HepG2 (cell line): ENCODE results near the gene TSC22D3. TPM values are rescaled to one million over a fixed set of nuclear protein-coding genes. Genes with fewer than 3 reads are reported as not detected.

Source experiments
- ATAC-seq: fragments of 200-7000 bp; cut with Tn5 transposase; 3 replicates; pipeline ENCODE4 v1.9.1; 2020; ENCODE audit warnings: mild to moderate bottlenecking, moderate library complexity
- BruUV-seq: library from RNA; stranded (reverse); fragments of 400-500 nt; replicated peaks from 2 replicates; lab custom pipeline; 2021; lab: Mats Ljungman, UMichigan
- CTCF ChIA-PET: fragments of 300-600 bp; formaldehyde crosslinking; extraction: SDS; loops from one replicate; lab custom pipeline; 2021; ENCODE audit warnings: low total read pairs, inconsistent platforms, low intra/inter-chr PET ratio; lab: Yijun Ruan, JAX
- POLR2A ChIA-PET: fragments of 350-600 bp; sonication (Branson Sonifier 250); formaldehyde crosslinking; loops from one replicate; lab custom pipeline; 2020; ENCODE audit warnings: antibody characterized with exemption, inconsistent platforms; lab: Yijun Ruan, JAX
- DNase-seq: peaks from one replicate; pipeline ENCODE4 v3.0.0-alpha.2; 2015; ENCODE audit warnings: low spot score
- FAIRE-seq: peaks from 3 replicates; lab custom pipeline; 2011; peaks lifted over from hg19 to GRCh38; lab: Jason Lieb, UNC
- H2AFZ ChIP-seq: one replicate; pipeline ENCODE4 v1.6.1; 2011; ENCODE audit warnings: low read length, inconsistent platforms
- H3K27ac ChIP-seq: fragments of 300-600 bp; 3 replicates; pipeline ENCODE4 v1.8.0; 2011; ENCODE audit warnings: mixed run types, mild to moderate bottlenecking, mixed read lengths, low read length, inconsistent platforms; ENCODE audit not compliant: insufficient read depth; ENCODE audit errors: extremely low read length
- H3K27me3 ChIP-seq, 2 experiments: fragments of 200-600 bp in 1 of 2; 2 replicates in 1 of 2; 3 replicates in 1 of 2; pipeline versions ENCODE4 v1.6.0 to v1.8.0; 2011; ENCODE audit warnings: low read length in 2 of 2, mild to moderate bottlenecking in 2 of 2, moderate library complexity in 2 of 2, inconsistent platforms in 1 of 2; ENCODE audit not compliant: insufficient read depth in 2 of 2, control insufficient read depth in 1 of 2
- H3K36me3 ChIP-seq, 2 experiments: fragments of 200-600 bp in 1 of 2; replicated peaks in 1 of 2; 2 replicates in 1 of 2; 3 replicates in 1 of 2; pipeline versions ENCODE4 v1.5.1 to v1.8.0; 2011; ENCODE audit warnings: low read length in 2 of 2, inconsistent platforms in 1 of 2; ENCODE audit not compliant: insufficient read depth in 2 of 2, control insufficient read depth in 1 of 2
- H3K4me1 ChIP-seq: 2 replicates; pipeline ENCODE4 v1.5.1; 2012; ENCODE audit warnings: low read length, inconsistent platforms; ENCODE audit not compliant: insufficient read depth
- H3K4me2 ChIP-seq: 2 replicates; pipeline ENCODE4 v1.6.0; 2011; ENCODE audit warnings: low read depth, low read length, inconsistent platforms
- H3K4me3 ChIP-seq, 3 experiments: fragments of 200-600 bp in 1 of 3; sonication (generic), shearing (Covaris generic) in 1 of 3; replicated peaks in 1 of 3; 2 replicates each; pipeline ENCODE4 v1.5.1; 2011 to 2016; ENCODE audit warnings: low read length in 3 of 3, inconsistent platforms in 2 of 3, low read depth in 2 of 3, mild to moderate bottlenecking in 2 of 3, control low read depth in 1 of 3, mixed read lengths in 1 of 3; ENCODE audit not compliant: insufficient read depth in 1 of 3
- H3K79me2 ChIP-seq: one replicate; pipeline ENCODE4 v1.6.1; 2011; ENCODE audit warnings: low read length, inconsistent platforms; ENCODE audit not compliant: insufficient read depth
- H3K9ac ChIP-seq: 2 replicates; pipeline ENCODE4 v1.6.0; 2011; ENCODE audit warnings: mild to moderate bottlenecking, low read depth, low read length, inconsistent platforms; ENCODE audit not compliant: insufficient read depth
- H3K9me3 ChIP-seq: 2 replicates; pipeline ENCODE4 v1.5.1; 2012; ENCODE audit warnings: mild to moderate bottlenecking, low read length
- H4K20me1 ChIP-seq: 2 replicates; pipeline ENCODE4 v1.6.0; 2011; ENCODE audit warnings: inconsistent platforms, mild to moderate bottlenecking, low read length, moderate library complexity; ENCODE audit not compliant: insufficient read depth
- ARNTL ChIP-seq: sonication (generic); formaldehyde crosslinking; IDR thresholded peaks from 2 replicates; pipeline ENCODE4 v1.4.0; 2020; ENCODE audit warnings: mild to moderate bottlenecking, missing genetic modification reagents
- CERS6 ChIP-seq: sonication (generic); formaldehyde crosslinking; IDR thresholded peaks from 2 replicates; pipeline ENCODE4 v1.5.0; 2020; ENCODE audit warnings: missing genetic modification reagents
- FOXA3 ChIP-seq: IDR thresholded peaks from 2 replicates; pipeline ENCODE4 v1.6.1; 2016; ENCODE audit warnings: missing genetic modification reagents, missing compliant biosample characterization
- KAT2B ChIP-seq: fragments of 150-350 bp; IDR thresholded peaks from 2 replicates; pipeline ENCODE4 v1.6.1; 2014; ENCODE audit warnings: low read depth, low read length, borderline replicate concordance
- PAF1 ChIP-seq: IDR thresholded peaks from 2 replicates; pipeline ENCODE4 v1.6.1; 2016; ENCODE audit warnings: missing genetic modification reagents, missing compliant biosample characterization
- RAD51 ChIP-seq: fragments of 450-650 bp; IDR thresholded peaks from 2 replicates; pipeline ENCODE4 v1.6.1; 2016; ENCODE audit warnings: borderline replicate concordance
- REXO4 ChIP-seq: sonication (generic); formaldehyde crosslinking; IDR thresholded peaks from 2 replicates; pipeline ENCODE4 v1.8.0; 2022; ENCODE audit warnings: missing genetic modification reagents, mild to moderate bottlenecking, borderline replicate concordance
- THAP7 ChIP-seq: sonication (generic); formaldehyde crosslinking; IDR thresholded peaks from 2 replicates; pipeline ENCODE4 v1.8.1; 2023; ENCODE audit warnings: mild to moderate bottlenecking, missing genetic modification reagents
- YEATS4 ChIP-seq: sonication (generic); formaldehyde crosslinking; IDR thresholded peaks from 2 replicates; pipeline ENCODE4 v1.4.0; 2020; ENCODE audit warnings: missing genetic modification reagents, borderline replicate concordance
- ZBTB7A ChIP-seq: sonication (generic); formaldehyde crosslinking; IDR thresholded peaks from 2 replicates; pipeline ENCODE4 v1.8.0; 2022; ENCODE audit warnings: mild to moderate bottlenecking, missing genetic modification reagents
- ZGPAT ChIP-seq: IDR thresholded peaks from 2 replicates; pipeline ENCODE4 v1.6.1; 2016; ENCODE audit warnings: mild to moderate bottlenecking
- ZNF138 ChIP-seq: sonication (generic); formaldehyde crosslinking; IDR thresholded peaks from 2 replicates; pipeline ENCODE4 v1.5.0; 2020; ENCODE audit warnings: mild to moderate bottlenecking, low read depth, missing genetic modification reagents
- ZNF274 ChIP-seq: sonication (generic); formaldehyde crosslinking; IDR thresholded peaks from 2 replicates; pipeline ENCODE4 v1.5.1; 2020; ENCODE audit warnings: mild to moderate bottlenecking, missing genetic modification reagents
- ZNF350 ChIP-seq: sonication (generic); formaldehyde crosslinking; IDR thresholded peaks from 2 replicates; pipeline ENCODE4 v1.4.0; 2020; ENCODE audit warnings: mild to moderate bottlenecking, low read depth, missing genetic modification reagents, borderline replicate concordance
- ZNF597 ChIP-seq: sonication (generic); formaldehyde crosslinking; IDR thresholded peaks from 2 replicates; pipeline ENCODE4 v1.5.0; 2020; ENCODE audit warnings: missing genetic modification reagents
- ZNF614 ChIP-seq: IDR thresholded peaks from 2 replicates; pipeline ENCODE4 v1.6.1; 2018; ENCODE audit warnings: missing biosample characterization, missing genetic modification reagents, inconsistent platforms, borderline replicate concordance
- ZNF7 ChIP-seq: IDR thresholded peaks from 2 replicates; pipeline ENCODE4 v1.6.1; 2016; ENCODE audit warnings: missing biosample characterization, missing genetic modification reagents
- ZNF792 ChIP-seq: IDR thresholded peaks from 2 replicates; pipeline ENCODE4 v1.6.1; 2016
- WGBS: methylation state at CpG from one replicate; pipeline ENCODE4 v1.1.6; 2017; ENCODE audit warnings: low lambda C conversion rate; 5-methylcytosine and 5-hydroxymethylcytosine counted together
- in situ Hi-C: cut with HindIII; loops from 2 replicates; pipeline ENCODE4 v1.10.0; 2017; ENCODE audit warnings: low pct_unique_long_range_greater_than_20kb; ENCODE audit not compliant: extremely low pct_ligation_motif_present
- intact Hi-C: fragments of 100-400 bp; cut with micrococcal nuclease; formaldehyde crosslinking; loops from one replicate; pipeline ENCODE4 v1.10.0; 2022; ENCODE audit not compliant: unreplicated experiment
- polyA plus RNA-seq, 8 experiments: library from polyadenylated mRNA; depleted of rRNA in 3 of 8; stranded (reverse) in 7 of 8; unstranded in 1 of 8; fragments of >200 nt; fragmentation: Illumina TruSeq in 4 of 8; extraction: Trizol in 4 of 8; gene quantifications; 2 replicates each; pipeline versions ENCODE4 v1.2.1 to v1.2.3, GENCODE V29; 2011 to 2016; ENCODE audit warnings: low read depth in 4 of 8, missing spikeins in 1 of 8, mixed read lengths in 1 of 8; ENCODE audit not compliant: insufficient read depth in 1 of 8
- total RNA-seq, 5 experiments: library from RNA; depleted of rRNA; stranded (reverse); fragments of >200 nt; fragmentation: Illumina TruSeq; extraction: Trizol; gene quantifications; 2 replicates each; pipeline ENCODE4 v1.2.3, GENCODE V29; 2016; ENCODE audit warnings: low read depth in 1 of 5
- TF ChIP-seq, protein P1 (sequence below): sonication (generic); formaldehyde crosslinking; IDR thresholded peaks from 2 replicates; pipeline ENCODE4 v1.5.0; 2020; ENCODE audit warnings: missing genetic modification reagents, mild to moderate bottlenecking, borderline replicate concordance

The TSC22D3 gene
- total and polyA plus RNA-seq, 2 of the 13 experiments (the other 11 are each of a cell fraction or from before 2014, with no cell fraction given), result 0.82 to 1.5 TPM

GRCh38 chrX:107726816-107727534, 48.6 kb downstream of the TSC22D3 start:
- FAIRE-seq, result peak; percentile 21
- intact Hi-C loops, result no loop called here
- no TSS peak for BruUV-seq
- 4% methylated on average over 7 of the region's 9 CpGs for WGBS
- no peaks in the 10 kb centered on the region for H4K20me1 ChIP-seq
- peak overlapping the region; percentile 55 for H3K4me2 ChIP-seq
- H2AFZ ChIP-seq, result no peak overlapping the region
- in situ Hi-C loops, result no loop called here
- H3K36me3 ChIP-seq, result no peaks in the 10 kb centered on the region
- H3K9me3 ChIP-seq, result no peaks in the 10 kb centered on the region
- H3K4me3 ChIP-seq, result no peak overlapping the region
- CTCF ChIA-PET, result no interaction called here
- DNase-seq, result peak; percentile 12
- ATAC-seq, result no peak; the same call in 2 of the 3 replicates
- H3K27me3 ChIP-seq, result no peaks in the 10 kb centered on the region; a peak in 1 of 5 replicates
- no peak overlapping the region for H3K27ac ChIP-seq
- H3K79me2 ChIP-seq, result no peaks in the 10 kb centered on the region
- no peak overlapping the region for H3K9ac ChIP-seq
- POLR2A ChIA-PET, result no interaction called here
- peaks cover 26% of the 10 kb centered on the region for H3K4me1 ChIP-seq
- TF ChIP-seq YEATS4, result no peak
- no peak for TF ChIP-seq ZNF274 (CRISPR knock-in tag)
- no peak for TF ChIP-seq ZNF7
- TF ChIP-seq ARNTL (CRISPR knock-in tag), result no peak
- no peak for TF ChIP-seq KAT2B
- TF ChIP-seq ZNF614, result no peak
- no peak for TF ChIP-seq THAP7
- TF ChIP-seq ZNF350 (CRISPR knock-in tag), result no peak
- TF ChIP-seq ZGPAT (CRISPR knock-in tag), result no peak
- TF ChIP-seq REXO4 (CRISPR knock-in tag), result no peak
- TF ChIP-seq ZBTB7A (CRISPR knock-in tag), result no peak
- TF ChIP-seq ZNF792 (CRISPR knock-in tag), result peak; percentile 68; the same call in 1 of the 2 replicates
- TF ChIP-seq CERS6, result no peak
- no peak for TF ChIP-seq RAD51
- no peak for TF ChIP-seq ZNF138
- TF ChIP-seq FOXA3 (CRISPR knock-in tag), result peak; percentile 91
- no peak for TF ChIP-seq PAF1 (CRISPR knock-in tag)
- TF ChIP-seq, protein P1, sequence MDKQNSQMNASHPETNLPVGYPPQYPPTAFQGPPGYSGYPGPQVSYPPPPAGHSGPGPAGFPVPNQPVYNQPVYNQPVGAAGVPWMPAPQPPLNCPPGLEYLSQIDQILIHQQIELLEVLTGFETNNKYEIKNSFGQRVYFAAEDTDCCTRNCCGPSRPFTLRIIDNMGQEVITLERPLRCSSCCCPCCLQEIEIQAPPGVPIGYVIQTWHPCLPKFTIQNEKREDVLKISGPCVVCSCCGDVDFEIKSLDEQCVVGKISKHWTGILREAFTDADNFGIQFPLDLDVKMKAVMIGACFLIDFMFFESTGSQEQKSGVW (CRISPR knock-in tag), result no peak
- TF ChIP-seq ZNF597 (CRISPR knock-in tag), result no peak
